ENCODE results near the gene DSCAML1. TPM values are rescaled to one million over a fixed set of nuclear protein-coding genes. Genes with fewer than 3 reads are reported as not detected.

DSCAML1 gene
- total and polyA plus RNA-seq, 2 of the 8 experiments (the other 6 are each of a cell fraction or from before 2014, with no cell fraction given): 0.19 to 0.24 TPM

GRCh38 chr11:117480221-117480620 is 316.8 kb downstream of the DSCAML1 start (continued):
- TF ChIP-seq CBX5 (IDR thresholded peaks at IDR 0.05; ENCODE audit: low read depth, low read length): no peak

Data from H1 (cell line).